ENCODE data around the gene PIK3R5. TPM values are rescaled to one million over a fixed set of nuclear protein-coding genes. Genes with fewer than 3 reads are reported as not detected.

Gene PIK3R5
- polyA plus RNA-seq, 2 of the 4 experiments (the other 2 are of a cell fraction) = 0.01 TPM; not detected in 1

- TF ChIP-seq RAD21 (conservative IDR thresholded peaks at IDR 0.05 in 1 of 2, IDR thresholded peaks at IDR 0.05 in 1 of 2) = no peak
- TF ChIP-seq SMC3 (IDR thresholded peaks at IDR 0.05) = no peak
- no peak for TF ChIP-seq HOXA7 (CRISPR knock-in tag; IDR thresholded peaks at IDR 0.05)
- TF ChIP-seq SREBF2 (IDR thresholded peaks at IDR 0.05) = no peak
- no peak for TF ChIP-seq POLR2A (IDR thresholded peaks at IDR 0.05; ENCODE audit: low read length)
- TF ChIP-seq HMGXB4 (CRISPR knock-in tag; IDR thresholded peaks at IDR 0.05; ENCODE audit: borderline replicate concordance) = no peak
- no peak for TF ChIP-seq RFX5 (IDR thresholded peaks at IDR 0.05)
- TF ChIP-seq ZFP36 (IDR thresholded peaks at IDR 0.05; ENCODE audit: borderline replicate concordance, partially characterized antibody) = no peak
- no peak for TF ChIP-seq CEBPB (IDR thresholded peaks at IDR 0.05)
- no peak for TF ChIP-seq ZNF302 (CRISPR knock-in tag; IDR thresholded peaks at IDR 0.05)
- TF ChIP-seq TP53 (CRISPR knock-in tag; IDR thresholded peaks at IDR 0.05) = no peak
- no peak for TF ChIP-seq KDM1A (IDR thresholded peaks at IDR 0.05; ENCODE audit: low read depth)
- ATAC-seq (no peak), DNase-seq (ENCODE audit: low read depth in 1 of 2, low spot score in 1 of 2) (no peak), FAIRE-seq (no peak)
- ChIA-PET CTCF (interaction anchor here (0.6 to 2.3 kb wide), 3 partner anchors 10 to 1749 kb away, joined by 3 to 10 read pairs (median 3); no protein-coding TSS in a partner anchor), POLR2A (no interaction called here)
- Histone ChIP-seq H3K4me2 (no peak overlapping the region), H3K27ac (no peak overlapping the region), H3K4me1 (peaks cover 7% of the 10 kb centered on the region), H3K4me3 (no peak overlapping the region), H3K9me3 (no peaks in the 10 kb centered on the region)
- WGBS (ENCODE audit: missing lambda C conversion rate) = 65% methylated on average over 4 of the region's 4 CpGs
Observed at GRCh38 chr17:8868529-8868951, 97.0 kb downstream of the PIK3R5 start.

- Histone ChIP-seq H3K27ac (no peak overlapping the region), H3K9me3 (no peaks in the 10 kb centered on the region), H3K4me2 (no peak overlapping the region), H3K4me3 (no peak overlapping the region), H3K4me1 (peaks cover 7% of the 10 kb centered on the region)
- ChIA-PET CTCF (interaction anchor here (1.1 kb wide), 1 partner anchor 22 kb away, joined by 3 read pairs; no protein-coding TSS in a partner anchor), POLR2A (no interaction called here)
- TF ChIP-seq BHLHE40 (IDR thresholded peaks at IDR 0.05; ENCODE audit: low read depth, low read length) (no peak), NR3C1 (IDR thresholded peaks at IDR 0.05) (no peak), HMGXB4 (CRISPR knock-in tag; IDR thresholded peaks at IDR 0.05; ENCODE audit: borderline replicate concordance) (no peak), BCL3 (IDR thresholded peaks at IDR 0.05) (no peak), GATA3 (IDR thresholded peaks at IDR 0.05; ENCODE audit: borderline replicate concordance) (no peak), NPAS2 (CRISPR knock-in tag; IDR thresholded peaks at IDR 0.05; ENCODE audit: borderline replicate concordance) (no peak), HDAC2 (IDR thresholded peaks at IDR 0.05) (no peak), FOXS1 (CRISPR knock-in tag; IDR thresholded peaks at IDR 0.05) (no peak), FOSL2 (IDR thresholded peaks at IDR 0.05) (no peak), FOSL2 (CRISPR knock-in tag; IDR thresholded peaks at IDR 0.05) (no peak), CBX2 (IDR thresholded peaks at IDR 0.05; ENCODE audit: borderline replicate concordance, low read depth) (no peak), USF2 (IDR thresholded peaks at IDR 0.05) (no peak), CBX8 (IDR thresholded peaks at IDR 0.05) (no peak), REST (IDR thresholded peaks at IDR 0.05) (no peak), MAZ (IDR thresholded peaks at IDR 0.05; ENCODE audit: borderline replicate concordance, low read depth, low read length) (no peak), POLR2A (IDR thresholded peaks at IDR 0.05; ENCODE audit: low read length) (no peak)
- ATAC-seq (no peak), FAIRE-seq (no peak), DNase-seq (ENCODE audit: low read depth in 1 of 2, low spot score in 1 of 2) (no peak)
- WGBS (ENCODE audit: missing lambda C conversion rate) = 81% methylated on average over 1 of the region's 1 CpG
Observed at GRCh38 chr17:8868092-8868491, 97.4 kb downstream of the PIK3R5 start.

Measured in A549 (cell line).